ENCODE results near the gene PRR5. TPM values are rescaled to one million over a fixed set of nuclear protein-coding genes. Genes with fewer than 3 reads are reported as not detected.

Gene PRR5
- total and polyA plus RNA-seq, 2 donors (not counting 1 experiment from before 2014, with no cell fraction given) = 18.4 to 36.1 TPM

DNA sequence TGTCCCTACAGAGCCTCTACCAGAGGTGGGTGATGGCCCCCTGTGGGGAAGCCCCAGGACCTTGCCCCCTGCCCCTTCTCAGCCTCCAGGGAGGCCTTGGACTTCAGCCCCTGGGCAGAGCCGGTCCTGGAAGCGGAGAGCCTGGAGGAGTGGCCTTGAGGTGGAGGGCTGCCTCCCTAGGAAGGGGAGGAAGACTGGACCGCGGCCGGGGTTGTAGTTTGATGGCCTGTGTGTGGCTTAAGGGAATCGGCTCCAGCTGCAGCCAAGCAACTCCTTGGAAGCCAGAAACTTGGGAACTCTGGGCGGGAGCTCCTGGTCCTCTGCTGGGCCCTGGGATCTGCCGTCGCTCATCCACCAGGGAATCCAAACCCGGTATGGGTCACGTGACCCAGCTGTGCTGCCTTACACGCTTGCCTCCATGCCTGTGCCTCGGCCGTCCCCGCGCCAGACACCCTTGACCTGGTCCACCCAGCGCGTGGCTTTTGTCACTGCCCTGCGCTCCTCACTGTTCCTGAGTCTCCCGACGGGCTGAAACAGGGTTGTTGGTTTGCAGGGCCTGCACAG is 26.8 kb downstream of the PRR5 start:
- Mint-ChIP-seq H3K27me3 (no peaks in the 10 kb centered on the region), H3K4me3 (no peak overlapping the region), H3K4me1 (peaks cover 7% of the 10 kb centered on the region), H3K27ac (peak overlapping the region; percentile 15), H3K9me3 (ENCODE audit: insufficient read depth) (no peaks in the 10 kb centered on the region)
- 81% methylated on average over 19 of the region's 21 CpGs for WGBS (ENCODE audit: insufficient coverage)
- intact Hi-C loops (cut with micrococcal nuclease) = no loop called here
- Histone ChIP-seq H3K9ac (ENCODE audit: low read length) (no peak overlapping the region), H3K4me1 (ENCODE audit: control insufficient read depth in 2 of 2, insufficient read depth in 2 of 2, low read length in 2 of 2) (peaks cover 0 to 13% of the 10 kb centered on the region in 2 donors), H3K4me3 (ENCODE audit: control extremely low read depth in 1 of 5, extremely low read depth in 1 of 5, insufficient read depth in 1 of 5, low read depth in 2 of 5, low read length in 4 of 5) (no peak overlapping the region), H3K27ac (ENCODE audit: low read length in 2 of 2) (no peak overlapping the region), H4K20me1 (ENCODE audit: control insufficient read depth, insufficient read depth, low read length, poor library complexity, severe bottlenecking) (no peaks in the 10 kb centered on the region), H3K9me3 (ENCODE audit: control extremely low read depth in 1 of 3, control insufficient read depth in 2 of 3, insufficient read depth in 1 of 3, low read length in 2 of 3) (no peaks in the 10 kb centered on the region), H3K4me2 (replicated peaks; ENCODE audit: low read depth, low read length, poor library complexity, severe bottlenecking) (peak overlapping the region; percentile 57), H3K27me3 (replicated peaks in 1 of 4; ENCODE audit: control extremely low read depth in 1 of 4, control insufficient read depth in 3 of 4, insufficient read depth in 4 of 4, low read length in 3 of 4) (no peaks in the 10 kb centered on the region), H3K79me2 (ENCODE audit: control insufficient read depth, insufficient read depth, low read length) (no peaks in the 10 kb centered on the region), H2AFZ (ENCODE audit: insufficient read depth, low read depth, low read length, poor library complexity, severe bottlenecking) (no peak overlapping the region), H3K36me3 (replicated peaks in 1 of 2; ENCODE audit: control extremely low read depth in 1 of 2, control insufficient read depth in 1 of 2, extremely low read depth in 1 of 2, insufficient read depth in 2 of 2, low read length in 1 of 2) (peaks cover 0 to 7% of the 10 kb centered on the region in 2 experiments)
- ATAC-seq (ENCODE audit: low read depth) (no peak), DNase-seq (no peak)
- CTCF ChIA-PET = no interaction called here
- TF ChIP-seq CTCF (IDR thresholded peaks at IDR 0.05) (no peak), EZH2 (IDR thresholded peaks at IDR 0.05; ENCODE audit: borderline replicate concordance, insufficient read depth, low read depth, low read length, poor library complexity, severe bottlenecking) (no peak)
- POLR2A ChIA-PET = no interaction called here

DNA sequence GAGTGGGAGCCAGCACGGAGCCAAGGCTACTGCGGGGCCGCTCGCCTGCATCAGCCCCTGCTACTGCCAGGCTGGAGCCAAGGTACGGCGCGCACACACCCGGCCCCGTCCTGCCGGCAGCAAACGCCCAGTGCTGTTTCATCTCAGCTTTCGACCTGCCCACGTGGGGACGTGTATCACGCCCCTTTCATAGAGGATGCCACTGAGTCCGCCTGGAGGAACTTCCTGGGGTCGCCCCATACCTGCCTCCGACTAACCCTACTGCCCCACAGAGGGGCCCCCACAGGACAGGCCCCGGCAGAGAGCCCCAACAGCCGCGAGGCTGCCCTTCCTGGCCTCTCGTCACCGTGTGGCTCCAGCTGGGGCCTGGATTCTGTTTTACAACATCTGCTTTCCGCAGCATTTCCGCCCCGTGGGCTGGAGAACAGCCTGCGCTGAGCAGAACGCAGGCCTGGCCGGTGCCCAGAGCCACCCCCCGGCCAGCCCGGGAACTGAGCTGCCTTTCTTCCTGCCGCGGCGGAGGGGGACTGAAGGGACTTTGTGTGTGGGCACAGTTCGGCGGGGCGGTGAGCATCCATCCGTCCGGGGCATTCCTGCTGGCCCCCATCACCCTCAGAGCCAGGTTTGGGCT is 27.5 kb downstream of the PRR5 start:
- H3K9me3 ChIP-seq (ENCODE audit: control extremely low read depth in 1 of 3, control insufficient read depth in 2 of 3, insufficient read depth in 1 of 3, low read length in 2 of 3) = no peaks in the 10 kb centered on the region
- WGBS (ENCODE audit: insufficient coverage) = 36% methylated on average over 36 of the region's 39 CpGs
- H4K20me1 ChIP-seq (ENCODE audit: control insufficient read depth, insufficient read depth, low read length, poor library complexity, severe bottlenecking) = no peaks in the 10 kb centered on the region
- peak overlapping the region; percentile 33 for H2AFZ ChIP-seq (ENCODE audit: insufficient read depth, low read depth, low read length, poor library complexity, severe bottlenecking)
- TF ChIP-seq CTCF (IDR thresholded peaks at IDR 0.05) = no peak
- TF ChIP-seq EZH2 (IDR thresholded peaks at IDR 0.05; ENCODE audit: borderline replicate concordance, insufficient read depth, low read depth, low read length, poor library complexity, severe bottlenecking) = no peak
- no peak overlapping the region for H3K27ac ChIP-seq (ENCODE audit: low read length in 2 of 2)
- peak overlapping the region; percentile 50 for H3K4me3 Mint-ChIP-seq
- H3K4me2 ChIP-seq (replicated peaks; ENCODE audit: low read depth, low read length, poor library complexity, severe bottlenecking) = peak overlapping the region; percentile 57
- peaks cover 7% of the 10 kb centered on the region for H3K4me1 Mint-ChIP-seq
- peaks cover 0 to 7% of the 10 kb centered on the region in 2 experiments for H3K36me3 ChIP-seq (replicated peaks in 1 of 2; ENCODE audit: control extremely low read depth in 1 of 2, control insufficient read depth in 1 of 2, extremely low read depth in 1 of 2, insufficient read depth in 2 of 2, low read length in 1 of 2)
- no peak overlapping the region for H3K9ac ChIP-seq (ENCODE audit: low read length)
- no peak overlapping the region for H3K4me3 ChIP-seq (ENCODE audit: control extremely low read depth in 1 of 5, extremely low read depth in 1 of 5, insufficient read depth in 1 of 5, low read depth in 2 of 5, low read length in 4 of 5)
- intact Hi-C loops (cut with micrococcal nuclease) = no loop called here
- H3K9me3 Mint-ChIP-seq (ENCODE audit: insufficient read depth) = no peaks in the 10 kb centered on the region
- CTCF ChIA-PET = interaction anchor here (1.3 kb wide), 1 partner anchor 34 kb away, joined by 4 read pairs; no protein-coding TSS in a partner anchor
- DNase-seq (peak; percentile 36), ATAC-seq (ENCODE audit: low read depth) (peak; percentile 41)
- H3K79me2 ChIP-seq (ENCODE audit: control insufficient read depth, insufficient read depth, low read length) = no peaks in the 10 kb centered on the region
- H3K27ac Mint-ChIP-seq = no peak overlapping the region
- POLR2A ChIA-PET = no interaction called here
- H3K4me1 ChIP-seq (ENCODE audit: control insufficient read depth in 2 of 2, insufficient read depth in 2 of 2, low read length in 2 of 2) = peaks cover 0 to 13% of the 10 kb centered on the region in 2 donors
- H3K27me3 ChIP-seq (replicated peaks in 1 of 4; ENCODE audit: control extremely low read depth in 1 of 4, control insufficient read depth in 3 of 4, insufficient read depth in 4 of 4, low read length in 3 of 4) = no peaks in the 10 kb centered on the region
- H3K27me3 Mint-ChIP-seq = no peaks in the 10 kb centered on the region

Measured in B cell (primary cell).